Measurements from ENCODE around the gene CHCHD6.

The CHCHD6 gene

GRCh38 chr3:126747768-126748167 lies 43.7 kb downstream of the CHCHD6 start:
- TF ChIP-seq ZFX (IDR thresholded peaks at IDR 0.05; ENCODE audit: borderline replicate concordance) = no peak
- no peak for TF ChIP-seq CTCF (IDR thresholded peaks at IDR 0.05)
- H3K27ac ChIP-seq = no peak overlapping the region

- TF ChIP-seq CTCF (IDR thresholded peaks at IDR 0.05) (no peak), ZFX (IDR thresholded peaks at IDR 0.05; ENCODE audit: borderline replicate concordance) (no peak)
- H3K27ac ChIP-seq = no peak overlapping the region
These were observed 44.9 kb downstream of the CHCHD6 start for GRCh38 chr3:126748701-126749546.

GRCh38 chr3:126749547-126749875 lies 45.5 kb downstream of the CHCHD6 start:
- no peak for TF ChIP-seq ZFX (IDR thresholded peaks at IDR 0.05; ENCODE audit: borderline replicate concordance)
- TF ChIP-seq CTCF (IDR thresholded peaks at IDR 0.05) = no peak
- no peak overlapping the region for H3K27ac ChIP-seq

GRCh38 chr3:126749931-126750755 lies 46.1 kb downstream of the CHCHD6 start:
- TF ChIP-seq CTCF (IDR thresholded peaks at IDR 0.05) = no peak
- no peak for TF ChIP-seq ZFX (IDR thresholded peaks at IDR 0.05; ENCODE audit: borderline replicate concordance)
- H3K27ac ChIP-seq = no peak overlapping the region

GRCh38 chr3:126750756-126751121 lies 46.7 kb downstream of the CHCHD6 start:
- no peak for TF ChIP-seq CTCF (IDR thresholded peaks at IDR 0.05)
- TF ChIP-seq ZFX (IDR thresholded peaks at IDR 0.05; ENCODE audit: borderline replicate concordance) = no peak
- H3K27ac ChIP-seq = no peak overlapping the region

GRCh38 chr3:126751611-126752302 lies 47.7 kb downstream of the CHCHD6 start:
- H3K27ac ChIP-seq = no peak overlapping the region
- TF ChIP-seq CTCF (IDR thresholded peaks at IDR 0.05) (no peak), ZFX (IDR thresholded peaks at IDR 0.05; ENCODE audit: borderline replicate concordance) (no peak)
